Urinary bladder (tissue), 4 donors: ENCODE data around the gene PUS1. TPM values are rescaled to one million over a fixed set of nuclear protein-coding genes. Genes with fewer than 3 reads are reported as not detected.
"Not testable (repeated sequence)": the region's sequence is repeated elsewhere in the genome, so short reads cannot be mapped to it uniquely, and the experiment has no call there.

ENCODE experiments used
- DNase-seq: peaks from one replicate; pipeline ENCODE4 v3.0.0-alpha.2; 2015; ENCODE audit errors: extremely low spot score
- H3K27ac ChIP-seq: one replicate; pipeline ENCODE4 v1.5.1; 2013; ENCODE audit warnings: low read depth, mild to moderate bottlenecking, moderate library complexity
- H3K36me3 ChIP-seq: one replicate; pipeline ENCODE4 v1.6.1; 2013; ENCODE audit warnings: mild to moderate bottlenecking, moderate library complexity; ENCODE audit not compliant: insufficient read depth
- H3K4me1 ChIP-seq: one replicate; pipeline ENCODE4 v1.6.1; 2013; ENCODE audit warnings: mild to moderate bottlenecking, moderate library complexity; ENCODE audit not compliant: insufficient read depth
- H3K4me3 ChIP-seq: one replicate; pipeline ENCODE4 v1.5.1; 2013; ENCODE audit warnings: low read depth, low read length
- WGBS: extraction: QIAGEN DNeasy Blood & Tissue Kit; methylation state at CpG from one replicate; pipeline ENCODE4 v1.1.7; 2013; 5-methylcytosine and 5-hydroxymethylcytosine counted together
- polyA plus RNA-seq: library from polyadenylated mRNA; stranded (reverse); fragments of 200-250 nt; gene quantifications from one replicate; pipeline ENCODE4 v1.2.3, GENCODE V29; 2013
- total RNA-seq: library from RNA; depleted of rRNA; stranded (reverse); fragments of >200 nt; gene quantifications from one replicate; pipeline ENCODE4 v1.2.3, GENCODE V29; 2014
- donor health status: healthy with polysubstance abuse.
- donor health status: healthy.

PUS1 gene
- total and polyA plus RNA-seq, 2 donors = 6.5 to 22.2 TPM

- not testable (repeated sequence) for DNase-seq, H3K4me3 ChIP-seq, H3K4me1 ChIP-seq, H3K36me3 ChIP-seq, H3K27ac ChIP-seq
- WGBS = 92% methylated on average over 21 of the region's 30 CpGs
These were observed 31.7 kb downstream of the PUS1 start for GRCh38 chr12:131960590-131961325.

DNA sequence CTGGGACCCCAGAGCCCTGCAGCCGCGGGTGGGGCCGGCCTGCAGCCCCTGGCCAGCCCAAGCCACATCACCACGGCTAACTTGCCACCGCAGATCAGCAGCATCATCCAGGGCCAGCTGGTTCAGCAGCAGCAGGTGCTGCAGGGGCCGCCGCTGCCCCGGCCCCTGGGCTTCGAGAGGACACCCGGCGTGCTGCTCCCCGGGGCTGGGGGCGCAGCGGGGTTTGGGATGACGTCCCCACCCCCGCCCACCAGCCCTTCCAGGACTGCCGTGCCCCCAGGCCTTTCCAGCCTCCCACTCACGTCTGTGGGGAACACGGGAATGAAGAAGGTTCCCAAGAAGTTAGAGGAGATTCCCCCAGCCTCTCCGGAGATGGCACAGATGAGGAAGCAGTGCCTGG, 32.3 kb downstream of the PUS1 start:
- not testable (repeated sequence) for DNase-seq, H3K4me1 ChIP-seq, H3K4me3 ChIP-seq

DNA sequence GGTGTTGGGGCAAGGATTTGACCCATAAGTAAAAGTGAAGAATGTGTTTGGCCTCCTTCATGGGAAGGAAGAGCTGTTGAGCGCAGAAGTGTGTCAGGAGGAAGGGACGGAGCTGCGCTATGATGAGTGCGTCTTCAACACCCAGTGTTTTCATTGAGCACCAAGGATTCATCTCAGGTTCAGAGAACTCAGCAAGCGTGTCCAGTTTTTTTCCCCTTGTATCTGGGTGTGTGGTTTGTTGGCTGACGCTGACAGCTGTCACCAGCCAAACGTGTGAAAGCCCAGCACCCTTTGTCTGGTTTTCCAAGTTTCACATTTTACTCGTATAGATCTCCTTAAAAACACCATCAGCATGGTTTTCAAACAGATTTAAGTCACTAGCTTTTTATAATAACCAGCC, 33.0 kb downstream of the PUS1 start:
- H3K27ac ChIP-seq = no peak overlapping the region
- H3K36me3 ChIP-seq = peaks cover 1% of the 10 kb centered on the region
- DNase-seq = no peak
- WGBS = 87% methylated on average over 8 of the region's 8 CpGs
- no peak overlapping the region for H3K4me3 ChIP-seq
- peaks cover 2% of the 10 kb centered on the region for H3K4me1 ChIP-seq

More for the DNA sequence above, 32.3 kb downstream of the PUS1 start:
- not testable (repeated sequence) for H3K27ac ChIP-seq, H3K36me3 ChIP-seq
- WGBS = 94% methylated on average over 12 of the region's 20 CpGs

DNA sequence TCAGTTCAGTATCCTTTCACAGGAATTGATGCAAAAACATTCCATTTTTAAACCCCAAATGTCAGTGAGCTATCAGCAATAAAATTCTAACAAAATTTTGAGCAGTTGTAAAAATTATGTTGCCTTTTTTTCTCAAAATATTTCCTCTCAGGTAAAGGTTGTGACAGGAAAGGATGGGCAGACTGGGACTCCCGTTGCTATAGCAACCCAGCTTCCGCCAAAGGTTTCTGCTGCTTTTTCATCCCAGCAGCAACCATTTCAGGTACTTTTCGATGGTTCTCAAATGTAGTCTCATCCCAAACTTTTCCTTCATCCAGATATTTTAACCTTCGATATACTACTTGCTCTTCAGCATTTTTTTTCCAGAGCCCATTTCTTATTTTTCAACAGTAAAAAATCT, 34.3 kb downstream of the PUS1 start:
- H3K36me3 ChIP-seq = peaks cover 1% of the 10 kb centered on the region
- H3K4me1 ChIP-seq = peaks cover 2% of the 10 kb centered on the region
- no peak for DNase-seq
- no peak overlapping the region for H3K27ac ChIP-seq
- H3K4me3 ChIP-seq = no peak overlapping the region
- WGBS = 80% methylated on average over 4 of the region's 4 CpGs

- Histone ChIP-seq H3K4me3 (no peak overlapping the region), H3K27ac (no peak overlapping the region), H3K4me1 (peaks cover 2% of the 10 kb centered on the region), H3K36me3 (peaks cover 1% of the 10 kb centered on the region)
- WGBS = 73% methylated on average over 2 of the region's 2 CpGs
- DNase-seq = no peak
These were observed 36.0 kb downstream of the PUS1 start for GRCh38 chr12:131965073-131965472.

DNA sequence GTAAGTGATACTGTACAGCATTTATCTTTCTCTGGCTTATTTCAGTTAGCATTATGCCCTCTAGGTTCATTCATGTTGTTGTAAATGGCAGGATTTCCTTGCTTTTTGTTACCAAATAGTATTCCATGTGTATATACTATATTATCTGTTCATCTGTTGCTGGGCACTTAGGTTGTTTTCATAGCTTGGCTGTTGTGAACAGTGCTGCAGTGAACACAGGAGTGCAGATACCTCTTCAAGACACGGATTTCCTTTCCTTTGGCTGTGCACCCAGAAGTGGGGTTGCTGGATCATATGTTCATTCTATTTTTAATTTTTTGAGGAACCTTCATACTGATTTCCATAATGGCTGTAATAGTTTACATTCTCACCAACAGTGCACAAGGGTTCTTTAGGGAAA, 42.1 kb downstream of the PUS1 start:
- no peak for DNase-seq
- no peaks in the 10 kb centered on the region for H3K4me1 ChIP-seq
- H3K27ac ChIP-seq = no peak overlapping the region
- H3K4me3 ChIP-seq = no peak overlapping the region
- WGBS = 31% methylated on average over 1 of the region's 1 CpG
- peaks cover under 1% of the 10 kb centered on the region for H3K36me3 ChIP-seq

DNA sequence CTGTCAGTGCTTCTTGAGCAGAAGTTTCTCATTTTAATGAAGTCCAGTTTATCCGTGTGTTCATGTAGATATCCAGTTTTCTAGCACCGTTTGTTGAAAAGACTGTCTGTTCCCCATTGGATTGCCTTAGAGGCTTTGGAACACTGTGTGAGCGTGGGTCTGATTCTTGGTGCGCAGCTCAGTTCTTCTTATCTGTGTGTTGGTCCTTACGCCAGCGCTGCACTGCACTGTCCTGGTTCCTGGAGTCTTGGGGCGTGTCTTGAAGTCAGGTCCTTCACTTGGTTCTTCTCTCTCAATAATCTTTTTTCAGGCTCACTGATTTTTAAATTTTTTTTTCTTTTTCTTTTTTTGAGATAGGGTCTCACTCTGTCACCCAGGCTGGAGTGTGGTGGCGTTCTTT, 46.2 kb downstream of the PUS1 start:
- DNase-seq = no peak
- WGBS = 91% methylated on average over 8 of the region's 8 CpGs
- H3K27ac ChIP-seq = no peak overlapping the region
- H3K36me3 ChIP-seq = no peaks in the 10 kb centered on the region
- H3K4me3 ChIP-seq = no peak overlapping the region
- no peaks in the 10 kb centered on the region for H3K4me1 ChIP-seq

DNA sequence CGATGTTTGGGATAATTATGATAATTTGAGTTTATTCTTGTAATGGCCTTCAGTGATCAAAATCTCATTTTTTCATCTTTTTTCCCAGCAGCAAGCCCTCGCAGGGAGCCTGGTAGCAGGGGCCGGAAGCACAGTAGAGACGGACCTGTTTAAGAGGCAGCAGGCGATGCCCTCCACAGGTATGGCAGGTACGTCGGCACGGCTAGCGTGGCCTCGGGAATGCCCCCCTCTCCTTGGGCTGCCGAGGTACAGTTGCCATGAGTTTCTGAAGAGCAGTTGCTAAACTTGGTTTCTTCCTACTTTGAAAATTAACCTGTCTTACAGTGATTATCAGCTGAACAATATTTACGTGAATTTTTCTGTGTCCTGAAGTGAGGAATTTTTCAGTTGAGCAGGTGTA, 50.5 kb downstream of the PUS1 start:
- WGBS = 89% methylated on average over 12 of the region's 12 CpGs
- DNase-seq = no peak
- H3K4me3 ChIP-seq = no peak overlapping the region
- H3K27ac ChIP-seq = no peak overlapping the region
- no peaks in the 10 kb centered on the region for H3K4me1 ChIP-seq
- peaks cover 6% of the 10 kb centered on the region for H3K36me3 ChIP-seq

DNA sequence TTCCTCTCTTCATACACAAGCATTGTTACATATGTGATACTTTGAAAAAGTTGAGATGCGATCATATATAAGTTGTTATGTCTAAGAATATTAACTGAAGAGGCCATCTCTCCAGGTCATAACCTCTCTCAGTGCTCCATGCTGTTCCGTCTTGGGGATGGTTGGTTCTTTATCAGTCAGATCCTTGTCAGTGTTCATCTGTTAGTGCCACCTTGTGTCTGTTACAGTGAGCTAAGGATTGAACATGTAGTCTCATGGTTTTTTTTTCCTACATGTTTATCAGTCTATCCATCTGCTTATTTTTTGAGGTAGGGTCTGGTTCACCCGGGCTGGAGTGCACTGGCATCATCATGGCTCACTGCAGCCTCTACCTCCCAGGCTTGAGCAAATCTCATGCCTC, 51.2 kb downstream of the PUS1 start:
- Histone ChIP-seq H3K36me3 (peaks cover 6% of the 10 kb centered on the region), H3K4me3 (no peak overlapping the region), H3K4me1 (no peaks in the 10 kb centered on the region), H3K27ac (no peak overlapping the region)
- DNase-seq = no peak
- 71% methylated on average over 3 of the region's 3 CpGs for WGBS

- no peak for DNase-seq
- H3K4me3 ChIP-seq = no peak overlapping the region
- peaks cover 6% of the 10 kb centered on the region for H3K36me3 ChIP-seq
- whole genome bisulfite sequencing = 97% methylated on average over 10 of the region's 10 CpGs
- H3K27ac ChIP-seq = no peak overlapping the region
- H3K4me1 ChIP-seq = no peaks in the 10 kb centered on the region
These were observed 52.3 kb downstream of the PUS1 start for GRCh38 chr12:131981388-131981787.

- WGBS = 95% methylated on average over 17 of the region's 17 CpGs
- DNase-seq = no peak
- peaks cover 6% of the 10 kb centered on the region for H3K36me3 ChIP-seq
- no peaks in the 10 kb centered on the region for H3K4me1 ChIP-seq
- no peak overlapping the region for H3K27ac ChIP-seq
- H3K4me3 ChIP-seq = no peak overlapping the region
These were observed 53.0 kb downstream of the PUS1 start for GRCh38 chr12:131982041-131982440.

- no peak overlapping the region for H3K4me3 ChIP-seq
- H3K27ac ChIP-seq = no peak overlapping the region
- 94% methylated on average over 6 of the region's 6 CpGs for WGBS
- DNase-seq = no peak
- H3K4me1 ChIP-seq = no peaks in the 10 kb centered on the region
- H3K36me3 ChIP-seq = peaks cover 6% of the 10 kb centered on the region
These were observed 54.0 kb downstream of the PUS1 start for GRCh38 chr12:131983026-131983425.

DNA sequence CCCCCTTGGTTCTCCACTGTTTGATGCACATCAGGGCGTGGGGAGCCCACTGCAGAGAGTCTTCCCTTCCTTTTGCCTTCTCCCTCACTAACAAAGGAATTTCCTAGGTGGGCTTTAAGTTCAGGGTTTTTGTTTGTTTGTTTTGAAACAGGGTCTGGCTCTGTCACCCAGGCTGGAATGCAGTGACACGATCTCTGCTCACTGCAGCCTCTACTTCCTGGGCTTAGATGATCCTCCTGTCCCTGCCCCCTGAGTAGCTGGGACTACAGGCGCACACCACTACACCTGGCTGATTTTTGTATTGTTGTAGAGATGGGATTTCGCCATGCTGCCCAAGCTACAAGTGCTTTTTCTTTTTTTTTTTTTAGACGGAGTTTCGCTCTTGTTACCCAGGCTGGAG, 54.5 kb downstream of the PUS1 start:
- Histone ChIP-seq H3K27ac (no peak overlapping the region), H3K36me3 (peaks cover 6% of the 10 kb centered on the region), H3K4me3 (no peak overlapping the region), H3K4me1 (no peaks in the 10 kb centered on the region)
- DNase-seq = no peak
- WGBS = 86% methylated on average over 6 of the region's 6 CpGs

DNA sequence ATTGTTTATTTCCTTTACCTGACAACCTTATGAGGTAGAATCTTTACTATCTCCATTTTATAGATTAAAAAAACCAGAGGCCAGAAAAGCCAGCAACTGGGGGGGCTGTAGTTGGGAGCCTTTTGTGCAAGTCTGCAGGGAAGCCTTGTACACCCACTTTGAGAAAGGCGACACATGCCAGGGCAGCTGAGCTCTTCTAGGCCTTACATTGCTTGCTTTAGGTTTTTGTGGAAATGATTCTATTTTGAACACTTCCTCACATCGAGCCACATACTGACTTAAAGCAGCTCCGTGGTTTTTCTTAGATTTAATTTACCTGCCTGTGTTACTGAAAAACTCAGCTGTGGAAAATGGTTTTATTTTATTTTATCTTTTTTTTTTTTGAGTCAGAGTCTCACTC, 55.3 kb downstream of the PUS1 start:
- H3K27ac ChIP-seq = no peak overlapping the region
- DNase-seq = no peak
- WGBS = 87% methylated on average over 3 of the region's 3 CpGs
- no peak overlapping the region for H3K4me3 ChIP-seq
- H3K36me3 ChIP-seq = peaks cover 6% of the 10 kb centered on the region
- H3K4me1 ChIP-seq = no peaks in the 10 kb centered on the region

- H3K4me3 ChIP-seq, DNase-seq, H3K4me1 ChIP-seq, H3K36me3 ChIP-seq, H3K27ac ChIP-seq: not testable (repeated sequence)
- WGBS = 87% methylated on average over 11 of the region's 11 CpGs
These were observed 56.4 kb downstream of the PUS1 start for GRCh38 chr12:131985510-131985875.
